Mesodermal cell (in vitro differentiated cells): Measurements from ENCODE around the gene SAMD15.
"Not testable (repeated sequence)": the region's sequence is repeated elsewhere in the genome, so short reads cannot be mapped to it uniquely, and the experiment has no call there.

Source experiments
- H3K27ac ChIP-seq: 2 replicates; pipeline ENCODE4 v1.7.0; 2013; ENCODE audit warnings: mild to moderate bottlenecking, low read depth, low read length, moderate library complexity; ENCODE audit not compliant: severe bottlenecking
- H3K36me3 ChIP-seq: 2 replicates; pipeline ENCODE4 v1.7.1; 2013; ENCODE audit warnings: mild to moderate bottlenecking, low read length, moderate library complexity; ENCODE audit not compliant: control insufficient read depth, insufficient read depth
- H3K4me1 ChIP-seq: one replicate; pipeline ENCODE4 v1.7.1; 2013; ENCODE audit warnings: mild to moderate bottlenecking, low read length; ENCODE audit not compliant: insufficient read depth, control insufficient read depth, poor library complexity, severe bottlenecking
- H3K4me3 ChIP-seq: 2 replicates; pipeline ENCODE4 v1.7.0; 2013; ENCODE audit warnings: low read length, control low read depth, mild to moderate bottlenecking; ENCODE audit not compliant: insufficient read depth, poor library complexity, severe bottlenecking; ENCODE audit errors: extremely low read depth
- H3K9me3 ChIP-seq: 2 replicates; pipeline ENCODE4 v1.7.1; 2013; ENCODE audit warnings: mild to moderate bottlenecking, low read length, moderate library complexity; ENCODE audit not compliant: control insufficient read depth
- WGBS, 2 experiments: methylation state at CpG; one replicate each; pipeline ENCODE4 v1.1.5; 2013; ENCODE audit warnings: missing lambda C conversion rate in 2 of 2; ENCODE audit not compliant: insufficient coverage in 2 of 2; 5-methylcytosine and 5-hydroxymethylcytosine counted together

Gene SAMD15

DNA sequence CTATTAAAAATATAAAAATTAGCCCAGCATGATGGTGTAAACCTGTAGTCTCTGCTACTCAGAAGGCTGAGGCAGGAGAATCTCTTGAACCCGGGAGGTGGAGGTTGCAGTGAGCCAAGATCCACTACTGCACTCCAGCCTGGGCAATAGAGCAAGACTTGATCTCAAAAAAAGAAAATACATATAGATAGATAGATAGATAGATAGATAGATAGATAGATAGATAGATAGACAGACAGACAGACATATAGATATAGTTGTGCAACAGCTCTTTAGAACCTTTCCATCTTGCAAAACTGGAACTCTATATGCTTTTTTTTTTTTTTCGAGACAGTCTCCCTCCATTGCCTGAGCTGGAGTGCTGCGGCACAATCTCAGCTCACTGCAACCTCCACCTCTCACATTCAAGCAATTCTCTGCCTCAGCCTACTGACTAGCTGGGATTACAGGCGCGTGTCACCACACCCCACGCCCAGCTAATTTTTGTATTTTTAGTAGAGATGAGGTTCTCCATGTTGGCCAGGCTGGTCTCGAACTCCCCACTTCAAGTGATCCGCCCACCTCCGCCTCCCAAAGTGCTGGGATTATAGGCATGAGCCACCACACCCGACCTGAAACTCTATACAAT is 38.3 kb downstream of the SAMD15 start:
- not testable (repeated sequence) for H3K27ac ChIP-seq, H3K36me3 ChIP-seq, H3K4me3 ChIP-seq, H3K4me1 ChIP-seq
- peaks cover 11% of the 10 kb centered on the region for H3K9me3 ChIP-seq
- 88 to 96% methylated on average over 5 of the region's 10 CpGs for WGBS, 2 experiments

- not testable (repeated sequence) for H3K4me1 ChIP-seq, H3K27ac ChIP-seq, H3K36me3 ChIP-seq, H3K4me3 ChIP-seq
- peaks cover 13% of the 10 kb centered on the region for H3K9me3 ChIP-seq
- WGBS, 2 experiments, result 100% methylated on average over 1 of the region's 3 CpGs; no CpG with 5 or more reads in 1 of the 2 experiments
Measured at GRCh38 chr14:77416098-77416497, 38.9 kb downstream of the SAMD15 start.

DNA sequence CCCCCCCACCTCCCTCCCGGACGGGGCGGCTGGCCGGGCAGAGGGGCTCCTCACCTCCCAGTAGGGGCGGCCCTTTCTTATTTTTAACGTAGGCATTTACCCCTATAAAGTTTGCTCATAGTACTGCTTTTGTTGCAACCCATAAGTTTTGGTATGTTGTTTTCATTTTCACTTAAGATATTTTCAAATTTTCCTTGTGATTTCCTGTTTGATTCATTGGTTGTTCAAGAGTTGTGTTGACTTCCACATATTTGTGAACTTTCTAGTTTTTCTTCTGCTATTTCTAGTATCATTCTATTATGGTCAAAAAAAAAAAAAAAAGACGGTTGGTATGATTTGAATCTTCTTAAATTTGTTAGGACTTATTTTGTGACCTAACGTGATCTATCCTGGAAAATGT is 39.7 kb downstream of the SAMD15 start:
- 100% methylated on average over 1 of the region's 8 CpGs for WGBS, 2 experiments
- Histone ChIP-seq H3K27ac (no peak overlapping the region), H3K4me3 (no peak overlapping the region), H3K9me3 (peaks cover 13% of the 10 kb centered on the region), H3K36me3 (peaks cover 12% of the 10 kb centered on the region), H3K4me1 (no peaks in the 10 kb centered on the region)

GRCh38 chr14:77421201-77421600 is 44.0 kb downstream of the SAMD15 start:
- Histone ChIP-seq H3K9me3 (peaks cover 13% of the 10 kb centered on the region), H3K4me3 (no peak overlapping the region), H3K4me1 (no peaks in the 10 kb centered on the region), H3K27ac (no peak overlapping the region), H3K36me3 (peaks cover 47% of the 10 kb centered on the region)
- WGBS, 2 experiments, result no CpG with 5 or more reads among the region's 2 CpGs

GRCh38 chr14:77423423-77423822 is 46.2 kb downstream of the SAMD15 start, which contains the start of gene NOXRED1:
NOXRED1 (minus strand) TSS chr14:77423523; CDS start chr14:77422889, 634 bp downstream.
- Histone ChIP-seq H3K9me3 (peaks cover 13% of the 10 kb centered on the region), H3K36me3 (peaks cover 69% of the 10 kb centered on the region)
- 100% methylated on average over 1 of the region's 1 CpG; no CpG with 5 or more reads in 1 of the 2 experiments for WGBS, 2 experiments

GRCh38 chr14:77424862-77425261 is 47.7 kb downstream of the SAMD15 start:
- WGBS, 2 experiments, result 89 to 90% methylated on average over 2 to 3 of the region's 3 CpGs
- no peak overlapping the region for H3K4me3 ChIP-seq
- no peaks in the 10 kb centered on the region for H3K4me1 ChIP-seq
- H3K36me3 ChIP-seq, result peaks cover 83% of the 10 kb centered on the region
- no peak overlapping the region for H3K27ac ChIP-seq
- peaks cover 4% of the 10 kb centered on the region for H3K9me3 ChIP-seq

More at GRCh38 chr14:77423423-77423822, 46.2 kb downstream of the SAMD15 start, which contains the start of gene NOXRED1:
- no peak within 1 kb of the TSS for H3K27ac ChIP-seq
- H3K4me3 ChIP-seq, result no peak within 1 kb of the TSS
- H3K4me1 ChIP-seq, result no peaks in the 10 kb centered on the region

DNA sequence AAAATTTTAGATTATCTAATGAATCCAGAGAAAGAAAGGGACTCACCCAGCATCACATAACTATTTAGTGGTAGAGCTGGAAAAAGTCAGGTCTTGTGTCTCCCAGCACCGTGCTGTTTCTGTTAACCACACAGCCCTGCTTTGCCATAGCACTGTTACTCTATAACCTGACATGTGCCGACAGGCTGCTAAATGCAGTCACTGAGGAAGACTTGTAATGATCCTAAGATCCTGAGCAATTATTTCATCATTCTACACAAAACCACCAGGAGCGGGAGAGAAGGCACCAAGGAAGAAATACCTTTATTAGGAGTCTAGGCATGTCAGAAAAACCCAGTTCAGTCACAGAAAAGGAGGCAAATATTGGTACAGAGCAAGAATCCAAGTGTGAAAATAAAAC is 49.2 kb downstream of the SAMD15 start:
- Histone ChIP-seq H3K27ac (no peak overlapping the region), H3K4me3 (no peak overlapping the region), H3K4me1 (no peaks in the 10 kb centered on the region), H3K36me3 (peaks cover 80% of the 10 kb centered on the region), H3K9me3 (no peaks in the 10 kb centered on the region)
- 100% methylated on average over 1 to 2 of the region's 3 CpGs for WGBS, 2 experiments

- Histone ChIP-seq H3K27ac (no peak overlapping the region), H3K9me3 (no peaks in the 10 kb centered on the region), H3K4me1 (no peaks in the 10 kb centered on the region), H3K4me3 (no peak overlapping the region), H3K36me3 (peaks cover 58% of the 10 kb centered on the region)
- no CpG with 5 or more reads among the region's 3 CpGs for WGBS, 2 experiments
Measured at GRCh38 chr14:77436042-77436441, 58.9 kb downstream of the SAMD15 start.

- WGBS, 2 experiments, result no CpG with 5 or more reads among the region's 1 CpG
- H3K27ac ChIP-seq, result no peak overlapping the region
- no peaks in the 10 kb centered on the region for H3K4me1 ChIP-seq
- no peak overlapping the region for H3K4me3 ChIP-seq
- H3K9me3 ChIP-seq, result no peaks in the 10 kb centered on the region
- peaks cover 72% of the 10 kb centered on the region for H3K36me3 ChIP-seq
Measured at GRCh38 chr14:77438596-77438995, 61.4 kb downstream of the SAMD15 start.

DNA sequence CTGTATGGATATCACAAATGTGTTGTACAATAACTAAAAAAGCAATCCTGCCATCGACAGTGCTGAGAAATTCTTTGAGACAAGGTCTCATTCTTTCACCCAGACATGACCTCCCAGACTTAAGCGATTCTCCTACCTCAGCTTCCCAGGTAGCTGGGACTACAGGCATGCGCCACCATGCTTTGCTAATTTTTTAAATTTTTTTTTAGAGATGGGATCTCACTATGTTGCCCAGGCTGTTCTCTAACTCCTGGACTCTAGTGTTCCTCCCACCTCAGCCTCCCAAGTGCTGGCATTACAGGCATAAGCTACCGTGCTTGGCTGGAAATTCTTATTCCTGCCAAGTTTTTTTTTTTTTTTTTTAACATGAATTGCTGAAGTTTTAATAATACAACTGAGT is 62.7 kb downstream of the SAMD15 start:
- Histone ChIP-seq H3K4me1 (no peaks in the 10 kb centered on the region), H3K9me3 (no peaks in the 10 kb centered on the region), H3K4me3 (no peak overlapping the region), H3K27ac (no peak overlapping the region), H3K36me3 (peaks cover 67% of the 10 kb centered on the region)
- no CpG with 5 or more reads among the region's 4 CpGs for WGBS, 2 experiments
